ENCODE results near the gene FBXO24.

- TF ChIP-seq CBX5 (IDR thresholded peaks at IDR 0.05; ENCODE audit: low read depth, low read length) (no peak), CTCF (IDR thresholded peaks at IDR 0.05; ENCODE audit: control extremely low read depth in 1 of 3, insufficient read depth in 1 of 3, low read depth in 1 of 3, low read length in 3 of 3) (no peak)
Measured at GRCh38 chr7:100538348-100538653, 47.8 kb upstream of the FBXO24 start.

All from H1 (cell line).